GM18505 (cell line): ENCODE measurements around the gene TPGS2.

Source experiments
- ATAC-seq: cut with Tn5 transposase; IDR thresholded peaks from one replicate; pipeline ENCODE4 v1.9.1; 2021; ENCODE audit not compliant: unreplicated experiment
- POLR2A ChIP-seq: IDR thresholded peaks from 4 replicates; pipeline ENCODE4 v1.6.1; 2011; ENCODE audit warnings: borderline replicate concordance; ENCODE audit not compliant: insufficient read depth, insufficient read length; ENCODE audit errors: extremely low read depth

The TPGS2 gene

DNA sequence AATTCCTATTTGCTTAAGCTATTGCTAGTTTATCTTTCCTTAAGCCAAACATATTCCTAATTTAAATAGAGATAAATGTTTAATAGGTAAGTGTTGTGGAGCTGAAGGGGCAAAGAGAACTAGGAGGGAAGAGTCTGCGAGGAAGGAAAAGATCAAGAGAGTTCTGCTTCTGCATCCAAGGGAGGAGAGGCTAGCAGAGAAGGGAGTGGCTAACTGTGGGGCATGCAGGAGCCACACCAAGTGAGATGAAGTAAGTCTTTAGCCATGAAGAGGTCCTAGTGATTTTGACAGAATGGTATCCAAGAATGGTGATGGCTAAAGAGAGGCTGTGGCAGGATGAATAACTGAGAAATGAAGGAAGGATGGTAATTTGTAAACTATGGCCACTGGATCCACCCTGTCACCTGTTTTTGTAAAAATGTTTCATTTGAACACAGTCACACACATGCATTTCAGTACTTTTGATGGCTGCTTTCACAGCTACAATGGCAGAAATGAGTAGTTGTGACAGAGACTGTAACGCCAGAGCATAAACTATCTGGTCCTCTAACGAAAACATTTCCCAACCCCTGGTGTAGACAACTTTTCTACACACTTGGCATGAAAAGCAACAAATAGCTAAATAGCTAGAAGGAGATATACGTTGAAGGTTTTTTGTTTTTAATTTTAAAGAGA is 15.6 kb downstream of the TPGS2 start:
- ATAC-seq = no peak

DNA sequence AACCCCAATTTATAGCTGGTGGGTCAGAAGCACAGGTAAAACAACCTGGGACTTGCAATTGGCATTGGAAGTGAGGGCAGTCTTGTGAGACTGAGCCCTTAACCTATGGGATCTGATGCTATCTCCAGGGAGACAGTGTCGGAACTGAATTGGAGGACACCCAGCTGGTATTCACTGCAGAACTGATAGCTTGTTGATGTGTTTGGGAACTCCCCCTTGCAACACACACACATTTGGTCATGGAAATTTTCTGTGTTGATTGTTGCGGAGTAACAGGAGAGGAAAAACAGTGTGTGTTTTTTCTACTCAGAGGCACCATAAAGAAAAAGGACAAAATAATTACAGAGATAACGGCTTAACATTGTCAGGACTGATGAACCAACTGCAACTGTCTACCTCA is 16.1 kb downstream of the TPGS2 start:
- no peak for ATAC-seq
- no peak for TF ChIP-seq POLR2A

More for the DNA sequence above, 15.6 kb downstream of the TPGS2 start:
- TF ChIP-seq POLR2A = no peak

DNA sequence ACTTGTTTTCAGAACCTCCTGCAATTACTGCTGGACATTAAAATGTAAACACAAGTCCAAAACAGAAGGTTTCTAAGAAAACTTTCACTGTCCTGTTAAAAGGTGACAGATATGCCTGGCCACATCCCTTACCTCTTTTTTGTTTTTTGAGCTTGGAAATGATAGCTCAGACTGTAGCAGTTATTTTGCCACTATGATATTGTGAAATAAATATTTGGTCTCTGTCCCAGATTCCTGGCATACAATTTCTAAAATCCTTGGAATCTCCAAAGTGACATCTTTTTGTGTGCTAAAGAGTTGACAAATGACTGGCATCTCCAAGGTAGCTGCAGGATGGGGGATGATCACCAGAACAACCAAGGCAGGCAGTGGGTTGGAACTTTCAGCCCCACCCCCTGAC is 16.8 kb downstream of the TPGS2 start:
- TF ChIP-seq POLR2A = no peak
- ATAC-seq = no peak

DNA sequence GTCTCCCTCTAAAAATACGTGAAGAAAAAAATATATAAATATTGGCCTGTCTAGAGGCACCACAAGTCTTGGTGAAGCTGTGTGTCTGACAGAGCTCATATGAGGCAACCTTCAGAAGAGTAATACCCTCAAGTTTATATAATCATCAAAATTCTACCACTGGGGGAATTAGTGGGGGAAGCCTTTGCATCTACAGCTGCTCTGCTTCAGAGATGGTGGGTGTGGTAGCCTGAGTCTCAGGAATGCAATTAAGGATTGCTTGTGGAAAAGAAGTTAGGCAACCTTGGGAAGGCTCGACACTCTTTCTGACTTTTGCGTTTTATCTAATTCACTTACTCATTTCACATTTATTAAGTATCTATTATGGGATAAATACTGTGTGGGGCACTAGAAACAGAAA is 17.4 kb downstream of the TPGS2 start:
- TF ChIP-seq POLR2A = no peak
- no peak for ATAC-seq

DNA sequence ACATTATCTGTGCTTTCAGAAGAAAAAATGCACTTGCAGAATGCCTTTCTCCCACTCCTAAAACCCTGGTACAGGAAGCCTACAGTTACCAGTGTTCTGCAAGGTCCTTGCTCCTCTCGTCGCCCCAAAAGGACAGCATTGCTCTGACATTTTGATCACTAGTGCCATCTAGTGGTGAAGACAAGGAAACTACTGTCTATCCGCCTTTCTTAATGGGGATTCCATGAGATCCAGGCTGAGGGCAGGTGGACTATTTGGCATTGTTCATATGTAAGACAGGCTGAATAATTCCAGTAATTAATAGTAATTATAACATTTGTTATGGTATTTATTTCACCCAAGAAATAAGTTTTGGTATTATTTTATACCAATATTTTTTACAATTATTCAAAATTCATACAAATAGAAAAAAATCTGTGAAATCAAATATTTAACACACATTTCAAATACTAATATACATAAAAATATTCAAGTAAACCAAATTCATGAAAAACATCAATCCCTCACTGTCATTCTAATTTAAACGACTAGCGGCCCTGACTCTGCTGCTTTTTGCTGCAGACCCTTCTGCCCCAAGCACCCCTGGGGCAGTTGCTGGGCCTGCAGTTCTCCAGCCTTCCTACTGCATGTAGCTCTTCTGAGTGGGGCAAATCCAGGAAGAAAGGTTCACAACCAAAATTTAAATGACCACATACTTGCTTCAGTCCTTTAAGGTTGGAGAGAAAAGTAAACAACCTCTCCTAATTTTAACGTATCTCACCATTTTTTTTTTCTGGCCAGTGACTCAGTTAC is 19.0 kb downstream of the TPGS2 start:
- TF ChIP-seq POLR2A = no peak
- ATAC-seq = peak; percentile 96

DNA sequence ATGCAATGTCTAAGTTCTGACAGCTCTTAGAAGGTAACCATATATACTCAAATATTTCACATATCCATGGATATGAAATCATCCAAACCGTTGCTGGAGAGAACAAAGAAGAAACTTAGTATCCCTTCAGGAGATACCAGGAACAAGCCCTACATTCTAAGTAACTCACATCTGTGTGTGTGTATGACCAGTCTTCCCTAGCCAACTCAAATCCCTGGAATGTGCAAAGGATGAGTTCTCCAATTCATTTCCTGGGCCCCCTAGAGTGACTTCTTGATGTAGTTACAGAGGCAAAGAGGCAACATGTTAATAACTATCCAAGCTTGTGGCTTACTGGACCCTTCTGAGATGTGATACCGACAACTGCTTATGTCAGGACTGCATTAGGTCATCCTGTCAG is 20.1 kb downstream of the TPGS2 start:
- ATAC-seq = no peak
- TF ChIP-seq POLR2A = no peak

DNA sequence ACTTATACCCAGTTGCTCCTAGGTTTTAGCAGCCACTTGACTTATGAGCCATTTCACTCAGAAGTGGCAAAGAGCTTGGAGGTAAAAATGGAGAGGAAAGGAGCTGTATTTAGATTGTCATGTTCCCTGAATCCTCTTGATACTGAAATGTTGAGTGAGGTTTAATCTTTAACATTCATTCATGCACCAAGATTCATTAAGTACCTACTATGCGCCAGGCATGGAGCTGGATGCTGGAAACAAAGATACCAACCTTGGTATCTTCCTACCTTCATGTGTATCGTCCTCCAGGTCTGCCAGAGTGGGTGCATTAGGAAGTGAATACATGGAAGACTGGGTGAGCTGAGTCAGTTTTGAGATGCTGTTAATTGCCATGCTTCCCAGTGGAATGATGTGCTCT is 23.7 kb downstream of the TPGS2 start:
- TF ChIP-seq POLR2A = no peak
- ATAC-seq = no peak

DNA sequence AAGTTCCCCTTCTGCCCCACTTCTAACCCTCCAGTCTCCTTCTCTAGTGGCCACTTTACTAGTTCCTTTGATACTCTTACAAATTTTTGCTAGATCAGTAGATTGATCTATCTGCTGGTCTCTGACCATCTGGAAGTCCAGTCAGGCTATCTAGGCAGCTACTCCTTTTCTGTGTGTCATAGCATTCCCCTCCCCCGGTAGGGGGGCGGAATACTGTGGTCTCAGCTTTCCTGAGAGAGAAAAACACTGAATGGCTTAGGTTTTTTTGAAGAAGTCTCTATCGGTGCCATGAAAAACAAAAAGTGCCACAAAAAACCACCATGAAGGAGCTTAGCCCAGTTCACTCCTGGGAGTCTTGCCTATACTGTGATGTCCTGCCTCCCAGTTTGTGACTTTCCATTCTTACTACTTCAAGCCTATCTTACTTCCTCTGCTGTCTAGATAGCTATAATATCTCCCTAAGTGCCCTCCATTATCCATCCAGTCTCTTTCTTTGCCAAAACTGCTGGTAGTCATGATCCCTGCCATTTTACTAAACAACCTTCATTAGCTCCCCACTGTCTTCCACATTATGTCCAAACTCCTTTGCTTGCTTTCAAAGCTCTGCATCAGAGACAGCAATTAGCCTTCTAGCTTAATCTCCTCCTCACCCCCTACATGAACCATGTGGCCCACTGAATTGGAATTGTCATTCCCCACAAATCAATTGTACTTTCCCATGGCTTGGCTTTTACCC is 29.9 kb downstream of the TPGS2 start:
- ATAC-seq = no peak

DNA sequence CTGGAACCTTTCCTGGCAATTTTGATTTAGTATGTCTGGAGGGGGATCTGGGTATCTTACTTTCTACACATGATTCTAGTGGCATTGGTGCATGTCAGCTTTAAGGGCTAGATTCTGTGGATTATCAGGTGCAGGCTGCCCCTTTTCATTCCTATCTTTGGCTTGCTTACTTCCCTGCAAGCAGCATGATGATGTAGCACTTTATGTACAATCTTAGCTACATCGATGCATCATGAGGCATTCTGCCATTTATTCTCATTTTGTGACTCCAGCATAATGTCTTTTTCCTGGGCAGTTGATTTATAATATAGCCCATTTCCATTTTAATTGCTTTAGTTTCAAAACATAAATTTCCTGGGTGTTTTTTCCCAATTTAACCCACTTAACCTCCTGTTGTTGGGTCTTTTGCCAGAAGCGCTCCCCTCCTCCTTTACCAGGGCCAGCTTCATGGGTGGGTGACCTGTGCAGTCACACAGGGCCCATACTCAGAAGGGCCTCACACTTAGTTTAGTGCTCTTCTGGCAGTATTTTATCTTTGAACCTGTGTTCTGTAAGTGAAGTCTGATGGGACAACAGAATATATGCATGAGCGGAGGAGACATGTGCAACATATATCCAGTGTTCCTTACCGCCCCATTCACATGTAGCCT is 36.0 kb downstream of the TPGS2 start:
- no peak for ATAC-seq
- no peak for TF ChIP-seq POLR2A

More for the DNA sequence above, 29.9 kb downstream of the TPGS2 start:
- TF ChIP-seq POLR2A = no peak

DNA sequence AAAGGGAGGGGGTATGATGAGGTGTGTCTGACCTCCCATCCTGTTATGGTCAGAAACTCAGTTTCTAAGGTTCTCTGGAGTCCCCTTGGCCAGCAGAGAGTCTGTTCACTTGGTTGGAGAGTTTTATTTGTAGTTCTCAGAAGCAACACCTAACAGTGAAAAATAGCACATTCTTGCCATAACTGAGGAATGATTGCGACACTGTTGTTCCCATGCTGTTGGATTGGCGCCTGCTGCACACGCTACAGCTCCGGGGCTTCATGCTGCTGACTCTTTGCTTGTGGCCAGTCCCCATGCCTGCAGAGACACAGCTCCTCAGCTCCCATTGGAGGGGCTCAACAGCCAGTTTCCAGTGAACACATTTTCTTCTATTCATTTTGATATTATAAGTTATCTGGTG is 42.1 kb downstream of the TPGS2 start:
- TF ChIP-seq POLR2A = no peak
- ATAC-seq = no peak

DNA sequence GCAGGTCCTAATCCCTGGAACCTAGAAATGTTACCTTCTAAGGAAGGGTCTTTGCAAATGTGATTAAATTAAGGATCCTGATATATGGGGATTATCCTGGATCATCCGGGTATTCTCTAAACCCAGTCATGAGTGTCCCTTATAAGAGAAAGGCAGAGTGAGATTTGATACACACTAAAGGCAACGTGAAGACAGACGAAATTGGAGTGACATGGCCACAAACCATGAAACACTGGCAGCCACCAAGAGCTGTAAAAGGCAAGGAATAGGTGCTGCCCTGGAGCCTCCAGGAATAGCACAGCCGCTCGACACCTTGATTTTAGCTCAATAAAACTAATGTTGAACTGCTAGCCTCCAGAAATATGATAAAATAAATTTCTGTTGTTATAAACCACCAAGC is 45.0 kb downstream of the TPGS2 start:
- no peak for TF ChIP-seq POLR2A
- ATAC-seq = no peak

DNA sequence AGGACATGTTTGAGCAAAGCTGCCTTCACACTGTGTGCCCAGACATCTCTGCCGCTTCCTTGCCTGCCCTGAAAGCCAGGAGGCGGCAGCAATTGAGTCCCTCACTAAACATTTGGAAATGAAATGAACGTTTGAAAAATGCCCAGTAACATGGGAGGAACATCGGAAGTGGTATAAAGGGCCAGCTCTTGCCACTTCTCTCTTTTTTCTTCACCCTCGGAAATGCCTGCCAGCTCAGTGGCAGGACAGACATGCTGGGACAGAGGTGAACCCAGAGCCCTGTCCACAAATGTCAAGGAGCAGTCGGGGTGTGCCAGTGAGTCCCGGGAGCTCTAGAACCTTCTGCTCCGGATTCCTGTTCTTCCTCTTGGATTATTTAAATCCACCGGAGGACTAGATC is 46.1 kb downstream of the TPGS2 start:
- ATAC-seq = no peak
- TF ChIP-seq POLR2A = no peak

DNA sequence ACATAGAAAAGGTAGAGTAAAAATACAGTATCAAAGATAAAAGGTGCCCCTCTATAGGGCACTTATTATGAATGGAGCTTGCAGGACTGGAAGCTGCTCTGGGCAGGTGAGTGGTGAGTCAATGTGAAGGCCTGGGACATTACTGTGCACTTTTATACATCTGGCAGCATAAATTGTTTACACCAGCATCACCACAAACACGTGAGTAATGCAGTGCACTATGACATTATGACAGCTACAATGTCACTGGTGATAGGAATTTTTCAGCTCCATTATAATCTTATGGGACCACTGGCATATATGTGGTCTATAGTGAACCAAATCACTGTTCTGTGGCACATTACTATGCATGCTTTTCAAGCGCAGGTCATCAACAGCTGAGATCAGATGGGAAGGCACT is 48.1 kb downstream of the TPGS2 start:
- ATAC-seq = no peak
- no peak for TF ChIP-seq POLR2A
